Measurements from ENCODE around the gene KBTBD12.

GRCh38 chr3:127927829-127928604 lies 13.0 kb downstream of the KBTBD12 start:
- TF ChIP-seq, protein P1, sequence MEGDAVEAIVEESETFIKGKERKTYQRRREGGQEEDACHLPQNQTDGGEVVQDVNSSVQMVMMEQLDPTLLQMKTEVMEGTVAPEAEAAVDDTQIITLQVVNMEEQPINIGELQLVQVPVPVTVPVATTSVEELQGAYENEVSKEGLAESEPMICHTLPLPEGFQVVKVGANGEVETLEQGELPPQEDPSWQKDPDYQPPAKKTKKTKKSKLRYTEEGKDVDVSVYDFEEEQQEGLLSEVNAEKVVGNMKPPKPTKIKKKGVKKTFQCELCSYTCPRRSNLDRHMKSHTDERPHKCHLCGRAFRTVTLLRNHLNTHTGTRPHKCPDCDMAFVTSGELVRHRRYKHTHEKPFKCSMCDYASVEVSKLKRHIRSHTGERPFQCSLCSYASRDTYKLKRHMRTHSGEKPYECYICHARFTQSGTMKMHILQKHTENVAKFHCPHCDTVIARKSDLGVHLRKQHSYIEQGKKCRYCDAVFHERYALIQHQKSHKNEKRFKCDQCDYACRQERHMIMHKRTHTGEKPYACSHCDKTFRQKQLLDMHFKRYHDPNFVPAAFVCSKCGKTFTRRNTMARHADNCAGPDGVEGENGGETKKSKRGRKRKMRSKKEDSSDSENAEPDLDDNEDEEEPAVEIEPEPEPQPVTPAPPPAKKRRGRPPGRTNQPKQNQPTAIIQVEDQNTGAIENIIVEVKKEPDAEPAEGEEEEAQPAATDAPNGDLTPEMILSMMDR (IDR thresholded peaks at IDR 0.05), result no peak
- no peak for TF ChIP-seq POLR2AphosphoS5 (IDR thresholded peaks at IDR 0.05)
- no peak for TF ChIP-seq EP300 (IDR thresholded peaks at IDR 0.05; ENCODE audit: low read depth)

Data from transverse colon (tissue), 4 donors.